OCI-LY7 (cell line): Measurements from ENCODE around the gene MAPK11.

Experiments used
- CTCF ChIP-seq: fragments of 200-600 bp; sonication (generic); conservative IDR thresholded peaks from 2 replicates; pipeline ENCODE4 v1.5.1; 2014; ENCODE audit warnings: mild to moderate bottlenecking, antibody characterized with exemption, low read length, moderate library complexity, mixed read lengths
- EZH2phosphoT487 ChIP-seq: fragments of 200-600 bp; sonication (generic); IDR thresholded peaks from 2 replicates; pipeline ENCODE4 v1.6.1; 2018; ENCODE audit warnings: low read depth, borderline replicate concordance, mild to moderate bottlenecking, mixed run types, antibody characterized with exemption, low read length, moderate library complexity, mixed read lengths

- TF ChIP-seq CTCF, result no peak
- no peak for TF ChIP-seq EZH2phosphoT487
Measured at GRCh38 chr22:50286275-50286674, 16.1 kb upstream of the MAPK11 start.
